Neural cell (in vitro differentiated cells): ENCODE data around the gene PELI2. TPM values are rescaled to one million over a fixed set of nuclear protein-coding genes. Genes with fewer than 3 reads are reported as not detected.

Experiments
- H2AFZ ChIP-seq: fragments of 200-600, 300-800 bp; sonication (generic), shearing (Covaris generic); 2 replicates; pipeline ENCODE4 v1.6.0; 2014; ENCODE audit warnings: low read depth, mild to moderate bottlenecking, antibody characterized with exemption, low read length, moderate library complexity
- H3F3A ChIP-seq: fragments of 200-600 bp; shearing (Covaris generic); 2 replicates; pipeline ENCODE4 v1.6.1; 2016; ENCODE audit warnings: mild to moderate bottlenecking, moderate library complexity, mixed read lengths, antibody characterized with exemption, low read length; ENCODE audit not compliant: insufficient read depth, poor library complexity, severe bottlenecking
- H3K27ac ChIP-seq: fragments of 200-600, 300-800 bp; sonication (generic), shearing (Covaris generic); 2 replicates; pipeline ENCODE4 v1.5.1; 2014; ENCODE audit warnings: mild to moderate bottlenecking, low read length, moderate library complexity
- H3K27me3 ChIP-seq: fragments of 300-800, 200-600 bp; sonication (generic), shearing (Covaris generic); 2 replicates; pipeline ENCODE4 v1.6.0; 2014; ENCODE audit warnings: mild to moderate bottlenecking, low read depth, low read length, moderate library complexity; ENCODE audit not compliant: insufficient read depth
- H3K36me3 ChIP-seq: fragments of 300-800, 200-600 bp; sonication (generic), shearing (Covaris generic); 2 replicates; pipeline ENCODE4 v1.5.1; 2014; ENCODE audit warnings: mild to moderate bottlenecking, antibody characterized with exemption, low read length, moderate library complexity; ENCODE audit not compliant: insufficient read depth
- H3K4me2 ChIP-seq: fragments of 300-800, 200-600 bp; sonication (generic), shearing (Covaris generic); 2 replicates; pipeline ENCODE4 v1.6.0; 2014; ENCODE audit warnings: mild to moderate bottlenecking, low read length
- H3K4me3 ChIP-seq: fragments of 300-800, 200-600 bp; sonication (generic), shearing (Covaris generic); 2 replicates; pipeline ENCODE4 v1.5.1; 2014; ENCODE audit warnings: mild to moderate bottlenecking, low read length, moderate library complexity
- H3K79me2 ChIP-seq: fragments of 200-600 bp; shearing (Covaris generic); replicated peaks from 2 replicates; pipeline ENCODE4 v1.6.0; 2014; ENCODE audit warnings: mild to moderate bottlenecking, low read length, moderate library complexity; ENCODE audit not compliant: insufficient read depth
- H3K9ac ChIP-seq: fragments of 300-800, 200-600 bp; sonication (generic), shearing (Covaris generic); 2 replicates; pipeline ENCODE4 v1.6.1; 2016; ENCODE audit warnings: mild to moderate bottlenecking, low read length, mixed read lengths
- H3K9me2 ChIP-seq: fragments of 200-600 bp; shearing (Covaris generic); 2 replicates; pipeline ENCODE4 v1.6.1; 2016; ENCODE audit warnings: mild to moderate bottlenecking, low read length, mixed read lengths; ENCODE audit not compliant: insufficient read depth
- H3K9me3 ChIP-seq: fragments of 200-600, 300-800 bp; sonication (generic), shearing (Covaris generic); 2 replicates; pipeline ENCODE4 v1.6.1; 2016; ENCODE audit warnings: mild to moderate bottlenecking, mixed run types, low read length, moderate library complexity, mixed read lengths
- H4K20me1 ChIP-seq: fragments of 200-600 bp; shearing (Covaris generic); 2 replicates; pipeline ENCODE4 v1.6.1; 2016; ENCODE audit warnings: mild to moderate bottlenecking, mixed run types; ENCODE audit not compliant: insufficient read depth
- CTCF ChIP-seq: fragments of 450-650 bp; IDR thresholded peaks from 2 replicates; pipeline ENCODE4 v1.5.1; 2014; ENCODE audit warnings: antibody characterized with exemption, mild to moderate bottlenecking, moderate library complexity; ENCODE audit not compliant: poor library complexity, severe bottlenecking
- EP300 ChIP-seq: fragments of 450-650 bp; conservative IDR thresholded peaks from 2 replicates; pipeline ENCODE4 v1.6.1; 2014; ENCODE audit warnings: antibody characterized with exemption, mild to moderate bottlenecking, moderate library complexity; ENCODE audit not compliant: poor library complexity, severe bottlenecking
- EZH2 ChIP-seq: fragments of 200-600, 300-800 bp; shearing (Covaris generic), sonication (generic); IDR thresholded peaks from 2 replicates; pipeline ENCODE4 v1.6.1; 2014; ENCODE audit warnings: antibody characterized with exemption, low read length, borderline replicate concordance, mild to moderate bottlenecking; ENCODE audit not compliant: insufficient read depth, poor library complexity, severe bottlenecking
- MXI1 ChIP-seq: fragments of 450-650 bp; conservative IDR thresholded peaks from 2 replicates; pipeline ENCODE4 v1.6.1; 2014; ENCODE audit warnings: antibody characterized with exemption, mild to moderate bottlenecking; ENCODE audit not compliant: poor library complexity, severe bottlenecking
- POLR2AphosphoS5 ChIP-seq: IDR thresholded peaks from 2 replicates; pipeline ENCODE4 v1.6.1; 2012
- RAD21 ChIP-seq: fragments of 450-650 bp; conservative IDR thresholded peaks from 2 replicates; pipeline ENCODE4 v1.6.1; 2014; ENCODE audit warnings: antibody characterized with exemption, mild to moderate bottlenecking, moderate library complexity
- REST ChIP-seq: IDR thresholded peaks from 2 replicates; pipeline ENCODE4 v1.6.1; 2012; ENCODE audit warnings: borderline replicate concordance
- SMC3 ChIP-seq: fragments of 450-650 bp; conservative IDR thresholded peaks from 2 replicates; pipeline ENCODE4 v1.6.1; 2014; ENCODE audit warnings: antibody characterized with exemption, mild to moderate bottlenecking, moderate library complexity; ENCODE audit not compliant: poor library complexity
- TAF1 ChIP-seq: IDR thresholded peaks from 2 replicates; pipeline ENCODE4 v1.6.1; 2012; ENCODE audit warnings: low read depth
- polyA plus RNA-seq: library from polyadenylated mRNA; depleted of rRNA; stranded (reverse); fragments of >200 nt; gene quantifications from 2 replicates; pipeline ENCODE4 v1.2.3, GENCODE V29; 2014

PELI2 gene
- polyA plus RNA-seq, 1 donor from 2014 or later: 5.3 TPM

DNA sequence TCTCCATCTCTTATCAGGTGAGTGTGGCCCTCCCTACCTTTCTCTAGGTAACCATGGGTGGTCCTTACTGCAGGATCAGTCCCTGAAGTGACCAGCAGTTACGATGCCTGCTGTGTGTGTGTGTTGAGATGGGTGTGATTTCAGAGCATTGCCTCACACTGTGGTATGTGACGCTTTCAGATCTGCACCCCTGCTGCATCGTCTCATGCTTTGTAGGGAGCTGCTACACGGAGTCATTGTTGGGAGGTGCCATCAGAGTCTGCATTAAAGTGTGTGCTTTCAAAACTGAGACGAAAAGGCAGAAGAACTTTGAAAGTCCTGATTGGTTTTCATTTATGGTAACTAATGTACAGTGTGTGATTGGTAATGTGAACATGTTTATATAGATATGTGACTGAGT lies 150.5 kb downstream of the PELI2 start:
- no peaks in the 10 kb centered on the region for H3K9me3 ChIP-seq
- no peak overlapping the region for H3K27ac ChIP-seq
- H3F3A ChIP-seq: no peaks in the 10 kb centered on the region
- H3K79me2 ChIP-seq: peaks cover 4% of the 10 kb centered on the region
- no peaks in the 10 kb centered on the region for H3K36me3 ChIP-seq
- H2AFZ ChIP-seq: no peak overlapping the region
- no peak overlapping the region for H3K4me2 ChIP-seq
- no peak overlapping the region for H3K4me3 ChIP-seq
- H3K9ac ChIP-seq: no peak overlapping the region
- H4K20me1 ChIP-seq: no peaks in the 10 kb centered on the region
- no peaks in the 10 kb centered on the region for H3K9me2 ChIP-seq
- TF ChIP-seq MXI1 (no peak), SMC3 (no peak), EZH2 (no peak), CTCF (no peak), POLR2AphosphoS5 (no peak), REST (no peak), RAD21 (no peak), EP300 (no peak), TAF1 (no peak)
- no peaks in the 10 kb centered on the region for H3K27me3 ChIP-seq

GRCh38 chr14:56270921-56271320 lies 152.7 kb downstream of the PELI2 start:
- Histone ChIP-seq H2AFZ (no peak overlapping the region), H3K9ac (no peak overlapping the region)

More at GRCh38 chr14:56270921-56271320, 152.7 kb downstream of the PELI2 start:
- no peak overlapping the region for H3K4me3 ChIP-seq
- no peaks in the 10 kb centered on the region for H3K9me3 ChIP-seq
- H4K20me1 ChIP-seq: no peaks in the 10 kb centered on the region
- TF ChIP-seq REST (no peak), SMC3 (no peak), EP300 (no peak), CTCF (no peak), EZH2 (no peak), POLR2AphosphoS5 (no peak), TAF1 (no peak), MXI1 (no peak), RAD21 (no peak)
- H3K79me2 ChIP-seq: peaks cover 4% of the 10 kb centered on the region
- no peak overlapping the region for H3K4me2 ChIP-seq
- H3K36me3 ChIP-seq: no peaks in the 10 kb centered on the region
- H3F3A ChIP-seq: no peaks in the 10 kb centered on the region
- H3K27me3 ChIP-seq: no peaks in the 10 kb centered on the region
- H3K27ac ChIP-seq: no peak overlapping the region
- no peaks in the 10 kb centered on the region for H3K9me2 ChIP-seq
